ENCODE measurements around the gene SLC26A2. TPM values are rescaled to one million over a fixed set of nuclear protein-coding genes. Genes with fewer than 3 reads are reported as not detected.

SLC26A2 gene
- total RNA-seq, 1 experiment from 2014 or later: 11.1 TPM

Other genes with a start within 250 kb of the SLC26A2 start
- gene PPARGC1B, start 230.4 kb upstream of the SLC26A2 start, total RNA-seq (2014; rRNA removed; shearing (Covaris generic)): 0.97 and 2.1 TPM in 2 replicates
- gene PDE6A, start 16.0 kb upstream of the SLC26A2 start, total RNA-seq (2014; rRNA removed; shearing (Covaris generic)): not detected in 2 replicates
- 1.7 and 4.3 TPM in 2 replicates for gene TIGD6, start 39.9 kb downstream of the SLC26A2 start, total RNA-seq (2014; rRNA removed; shearing (Covaris generic))
- gene HMGXB3, start 40.0 kb downstream of the SLC26A2 start, total RNA-seq (2014; rRNA removed; shearing (Covaris generic)): 33.2 and 35.6 TPM in 2 replicates
- gene CSF1R, start 125.8 kb downstream of the SLC26A2 start, total RNA-seq (2014; rRNA removed; shearing (Covaris generic)): 0.11 TPM in 1 of 2 replicates, not detected in the other
- gene PDGFRB, start 195.1 kb downstream of the SLC26A2 start, total RNA-seq (2014; rRNA removed; shearing (Covaris generic)): 8.6 and 9.4 TPM in 2 replicates
- gene CDX1, start 206.0 kb downstream of the SLC26A2 start, total RNA-seq (2014; rRNA removed; shearing (Covaris generic)): 0.06 and 1.3 TPM in 2 replicates
- 0.06 TPM in 1 of 2 replicates, not detected in the other for gene SLC6A7, start 229.3 kb downstream of the SLC26A2 start, total RNA-seq (2014; rRNA removed; shearing (Covaris generic))